Choroid plexus epithelial cell (primary cell): ENCODE results near the gene CYP51A1.
"Not testable (repeated sequence)": the region's sequence is repeated elsewhere in the genome, so short reads cannot be mapped to it uniquely, and the experiment has no call there.

ENCODE experiments used
- DNase-seq: peaks from one replicate; pipeline ENCODE4 v3.0.0-alpha.2; 2010; ENCODE audit warnings: low read depth
- H3K4me3 ChIP-seq: 2 replicates; pipeline ENCODE4 v1.5.1; 2011; ENCODE audit warnings: low read depth, mild to moderate bottlenecking, control low read depth, low read length, moderate library complexity
- TF ChIP-seq, protein P1 (sequence below): conservative IDR thresholded peaks from 2 replicates; pipeline ENCODE4 v1.5.1; 2011; ENCODE audit warnings: low read depth, mild to moderate bottlenecking, control low read depth, inconsistent platforms, low read length, moderate library complexity

CYP51A1 gene

GRCh38 chr7:92119213-92119759, 15.0 kb downstream of the CYP51A1 start:
- TF ChIP-seq, protein P1, sequence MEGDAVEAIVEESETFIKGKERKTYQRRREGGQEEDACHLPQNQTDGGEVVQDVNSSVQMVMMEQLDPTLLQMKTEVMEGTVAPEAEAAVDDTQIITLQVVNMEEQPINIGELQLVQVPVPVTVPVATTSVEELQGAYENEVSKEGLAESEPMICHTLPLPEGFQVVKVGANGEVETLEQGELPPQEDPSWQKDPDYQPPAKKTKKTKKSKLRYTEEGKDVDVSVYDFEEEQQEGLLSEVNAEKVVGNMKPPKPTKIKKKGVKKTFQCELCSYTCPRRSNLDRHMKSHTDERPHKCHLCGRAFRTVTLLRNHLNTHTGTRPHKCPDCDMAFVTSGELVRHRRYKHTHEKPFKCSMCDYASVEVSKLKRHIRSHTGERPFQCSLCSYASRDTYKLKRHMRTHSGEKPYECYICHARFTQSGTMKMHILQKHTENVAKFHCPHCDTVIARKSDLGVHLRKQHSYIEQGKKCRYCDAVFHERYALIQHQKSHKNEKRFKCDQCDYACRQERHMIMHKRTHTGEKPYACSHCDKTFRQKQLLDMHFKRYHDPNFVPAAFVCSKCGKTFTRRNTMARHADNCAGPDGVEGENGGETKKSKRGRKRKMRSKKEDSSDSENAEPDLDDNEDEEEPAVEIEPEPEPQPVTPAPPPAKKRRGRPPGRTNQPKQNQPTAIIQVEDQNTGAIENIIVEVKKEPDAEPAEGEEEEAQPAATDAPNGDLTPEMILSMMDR, result no peak

DNA sequence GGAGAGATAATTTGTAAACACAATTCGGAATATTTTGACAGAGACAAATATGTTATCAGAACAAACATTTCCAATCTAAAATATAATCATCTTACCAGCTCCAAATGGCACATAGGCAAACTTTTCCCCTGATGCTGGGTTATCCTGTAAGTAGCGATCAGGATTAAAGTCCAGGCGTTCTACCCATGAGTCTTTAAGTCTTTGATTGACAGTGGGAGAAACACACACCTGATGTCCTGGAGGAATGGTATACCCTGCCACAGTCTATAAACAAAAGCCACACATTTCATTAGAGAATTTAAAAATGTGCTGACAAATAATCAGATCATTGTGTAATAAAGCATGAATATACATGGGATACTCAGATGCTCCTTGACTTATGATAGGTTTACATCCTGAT, 17.3 kb downstream of the CYP51A1 start:
- no peak overlapping the region for H3K4me3 ChIP-seq

More at GRCh38 chr7:92119213-92119759, 15.0 kb downstream of the CYP51A1 start:
- no peak overlapping the region for H3K4me3 ChIP-seq
- no peak for DNase-seq

DNA sequence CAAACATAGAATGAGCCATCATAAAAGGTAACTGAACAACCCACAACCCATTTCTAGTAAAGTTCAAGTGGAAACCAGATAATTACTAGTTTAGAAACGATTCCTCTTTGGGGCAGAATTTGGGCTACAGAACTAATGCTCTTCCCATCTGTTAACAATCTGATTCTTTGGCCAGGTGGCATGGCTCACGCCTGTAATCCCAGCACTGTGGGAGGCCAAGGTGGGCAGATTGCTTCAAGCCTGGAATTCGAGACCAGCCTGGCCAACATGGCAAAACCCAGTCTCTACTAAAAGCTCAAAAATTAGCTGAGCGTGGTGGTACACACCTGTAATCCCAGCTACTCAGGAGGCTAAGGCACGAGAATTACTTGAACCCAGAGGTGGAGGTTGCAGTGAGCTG, 18.5 kb downstream of the CYP51A1 start:
- no peak for DNase-seq
- TF ChIP-seq, protein P1, result no peak

More for the DNA sequence above, 17.3 kb downstream of the CYP51A1 start:
- DNase-seq, result no peak
- TF ChIP-seq, protein P1, result no peak

GRCh38 chr7:92110857-92111256, 23.4 kb downstream of the CYP51A1 start:
- H3K4me3 ChIP-seq, result no peak overlapping the region
- DNase-seq, result no peak
- TF ChIP-seq, protein P1, result no peak

More for the DNA sequence above, 18.5 kb downstream of the CYP51A1 start:
- no peak overlapping the region for H3K4me3 ChIP-seq

DNA sequence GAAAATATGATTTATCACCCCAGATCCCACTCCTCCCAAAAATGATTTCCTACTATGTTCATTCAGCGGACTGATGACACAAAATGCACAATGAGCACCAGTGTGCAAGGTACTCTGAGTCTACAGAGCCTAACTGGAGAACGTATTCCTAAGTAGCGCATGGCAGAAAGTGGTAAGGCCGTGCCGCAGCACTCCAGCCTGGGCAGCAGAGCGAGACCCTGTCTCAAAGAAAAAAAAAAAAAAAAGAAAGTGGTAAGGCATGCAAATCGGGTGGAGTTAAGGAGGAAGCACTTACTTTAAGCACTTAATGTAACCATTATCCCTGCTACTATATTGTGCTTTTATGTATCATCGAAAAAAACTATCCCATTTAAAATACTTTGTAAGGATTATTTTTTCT, 25.5 kb downstream of the CYP51A1 start:
- TF ChIP-seq, protein P1, result no peak
- no peak for DNase-seq
- no peak overlapping the region for H3K4me3 ChIP-seq

GRCh38 chr7:92102862-92103261, 31.4 kb downstream of the CYP51A1 start:
- not testable (repeated sequence) for H3K4me3 ChIP-seq
- peak; percentile 60 for DNase-seq

GRCh38 chr7:92100534-92100933, 33.7 kb downstream of the CYP51A1 start:
- no peak for DNase-seq
- TF ChIP-seq, protein P1, result no peak
- H3K4me3 ChIP-seq, result no peak overlapping the region

- TF ChIP-seq, protein P1, result no peak
- DNase-seq, result no peak
- H3K4me3 ChIP-seq, result no peak overlapping the region
Observed at GRCh38 chr7:92095380-92095779, 38.9 kb downstream of the CYP51A1 start.
